HG03571 (cell line): ENCODE results near the gene GCKR.

Source experiments
- ATAC-seq: cut with Tn5 transposase; IDR thresholded peaks from one replicate; pipeline ENCODE4 v1.9.1; 2021; ENCODE audit not compliant: unreplicated experiment

The GCKR gene

GRCh38 chr2:27571197-27571596, 74.6 kb downstream of the GCKR start:
- ATAC-seq, result no peak

- no peak for ATAC-seq
These were observed 75.0 kb downstream of the GCKR start for GRCh38 chr2:27571681-27572080.

- no peak for ATAC-seq
These were observed 75.8 kb downstream of the GCKR start for GRCh38 chr2:27572439-27572838.

- ATAC-seq, result no peak
These were observed 76.4 kb downstream of the GCKR start for GRCh38 chr2:27572998-27573429.
